Hepatocyte (in vitro differentiated cells): Measurements from ENCODE around the gene MTARC1.

Source experiments
- EZH2phosphoT487 ChIP-seq: fragments of 200-600 bp; sonication (generic); IDR thresholded peaks from one replicate; pipeline ENCODE4 v1.6.1; 2018; ENCODE audit warnings: antibody characterized with exemption, mild to moderate bottlenecking, low read depth, moderate library complexity; ENCODE audit not compliant: unreplicated experiment, severe bottlenecking
- TF ChIP-seq, protein P1 (sequence below): fragments of 200-600 bp; sonication (generic); IDR thresholded peaks from 2 replicates; pipeline ENCODE4 v1.5.1; 2016; ENCODE audit warnings: antibody characterized with exemption, mild to moderate bottlenecking; ENCODE audit not compliant: poor library complexity

DNA sequence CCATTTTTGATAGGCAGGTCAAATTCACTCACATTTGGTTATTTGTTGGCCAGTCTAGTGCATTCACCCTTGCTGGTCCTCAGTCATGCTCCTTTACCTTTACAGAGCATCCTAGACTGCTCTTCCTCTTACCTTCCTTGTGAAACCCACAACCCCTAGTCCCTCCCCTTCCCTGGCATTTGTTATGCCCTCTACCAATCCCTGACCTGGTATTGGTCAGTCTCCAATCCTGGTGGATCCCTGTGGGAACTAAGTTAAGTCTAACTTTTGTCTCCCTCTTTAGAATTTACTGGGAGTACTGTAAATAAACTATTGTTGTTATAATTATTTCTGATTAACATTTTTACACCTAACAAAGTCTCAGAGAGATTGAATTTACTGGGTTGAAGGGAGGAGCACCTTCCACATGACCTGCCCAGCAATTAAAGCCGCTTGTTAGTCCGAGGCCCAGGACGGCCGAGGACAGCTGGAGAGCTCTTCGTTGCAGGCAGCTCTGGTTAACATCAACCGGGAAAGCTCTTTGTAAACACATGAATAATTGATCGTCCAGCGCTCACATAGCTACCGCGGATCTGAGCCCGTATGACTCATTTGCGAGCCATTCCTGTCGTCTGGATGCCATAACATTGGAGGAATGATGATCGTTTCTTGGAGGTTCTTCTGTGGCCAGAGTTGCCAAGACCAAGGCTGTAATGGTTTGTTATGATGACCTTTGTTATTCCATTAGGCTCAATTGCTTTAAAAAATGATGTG, 31.9 kb downstream of the MTARC1 start:
- no peak for TF ChIP-seq EZH2phosphoT487
- TF ChIP-seq, protein P1, sequence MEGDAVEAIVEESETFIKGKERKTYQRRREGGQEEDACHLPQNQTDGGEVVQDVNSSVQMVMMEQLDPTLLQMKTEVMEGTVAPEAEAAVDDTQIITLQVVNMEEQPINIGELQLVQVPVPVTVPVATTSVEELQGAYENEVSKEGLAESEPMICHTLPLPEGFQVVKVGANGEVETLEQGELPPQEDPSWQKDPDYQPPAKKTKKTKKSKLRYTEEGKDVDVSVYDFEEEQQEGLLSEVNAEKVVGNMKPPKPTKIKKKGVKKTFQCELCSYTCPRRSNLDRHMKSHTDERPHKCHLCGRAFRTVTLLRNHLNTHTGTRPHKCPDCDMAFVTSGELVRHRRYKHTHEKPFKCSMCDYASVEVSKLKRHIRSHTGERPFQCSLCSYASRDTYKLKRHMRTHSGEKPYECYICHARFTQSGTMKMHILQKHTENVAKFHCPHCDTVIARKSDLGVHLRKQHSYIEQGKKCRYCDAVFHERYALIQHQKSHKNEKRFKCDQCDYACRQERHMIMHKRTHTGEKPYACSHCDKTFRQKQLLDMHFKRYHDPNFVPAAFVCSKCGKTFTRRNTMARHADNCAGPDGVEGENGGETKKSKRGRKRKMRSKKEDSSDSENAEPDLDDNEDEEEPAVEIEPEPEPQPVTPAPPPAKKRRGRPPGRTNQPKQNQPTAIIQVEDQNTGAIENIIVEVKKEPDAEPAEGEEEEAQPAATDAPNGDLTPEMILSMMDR = no peak
